Neural cell (in vitro differentiated cells): Measurements from ENCODE around the gene MDN1. TPM values are rescaled to one million over a fixed set of nuclear protein-coding genes. Genes with fewer than 3 reads are reported as not detected.
"Not testable (repeated sequence)": the region's sequence is repeated elsewhere in the genome, so short reads cannot be mapped to it uniquely, and the experiment has no call there.

Experiments used
- H2AFZ ChIP-seq: fragments of 200-600, 300-800 bp; sonication (generic), shearing (Covaris generic); 2 replicates; pipeline ENCODE4 v1.6.0; 2014; ENCODE audit warnings: low read depth, mild to moderate bottlenecking, antibody characterized with exemption, low read length, moderate library complexity
- H3F3A ChIP-seq: fragments of 200-600 bp; shearing (Covaris generic); 2 replicates; pipeline ENCODE4 v1.6.1; 2016; ENCODE audit warnings: mild to moderate bottlenecking, moderate library complexity, mixed read lengths, antibody characterized with exemption, low read length; ENCODE audit not compliant: insufficient read depth, poor library complexity, severe bottlenecking
- H3K27ac ChIP-seq: fragments of 200-600, 300-800 bp; sonication (generic), shearing (Covaris generic); 2 replicates; pipeline ENCODE4 v1.5.1; 2014; ENCODE audit warnings: mild to moderate bottlenecking, low read length, moderate library complexity
- H3K27me3 ChIP-seq: fragments of 300-800, 200-600 bp; sonication (generic), shearing (Covaris generic); 2 replicates; pipeline ENCODE4 v1.6.0; 2014; ENCODE audit warnings: mild to moderate bottlenecking, low read depth, low read length, moderate library complexity; ENCODE audit not compliant: insufficient read depth
- H3K36me3 ChIP-seq: fragments of 300-800, 200-600 bp; sonication (generic), shearing (Covaris generic); 2 replicates; pipeline ENCODE4 v1.5.1; 2014; ENCODE audit warnings: mild to moderate bottlenecking, antibody characterized with exemption, low read length, moderate library complexity; ENCODE audit not compliant: insufficient read depth
- H3K4me2 ChIP-seq: fragments of 300-800, 200-600 bp; sonication (generic), shearing (Covaris generic); 2 replicates; pipeline ENCODE4 v1.6.0; 2014; ENCODE audit warnings: mild to moderate bottlenecking, low read length
- H3K4me3 ChIP-seq: fragments of 300-800, 200-600 bp; sonication (generic), shearing (Covaris generic); 2 replicates; pipeline ENCODE4 v1.5.1; 2014; ENCODE audit warnings: mild to moderate bottlenecking, low read length, moderate library complexity
- H3K79me2 ChIP-seq: fragments of 200-600 bp; shearing (Covaris generic); replicated peaks from 2 replicates; pipeline ENCODE4 v1.6.0; 2014; ENCODE audit warnings: mild to moderate bottlenecking, low read length, moderate library complexity; ENCODE audit not compliant: insufficient read depth
- H3K9ac ChIP-seq: fragments of 300-800, 200-600 bp; sonication (generic), shearing (Covaris generic); 2 replicates; pipeline ENCODE4 v1.6.1; 2016; ENCODE audit warnings: mild to moderate bottlenecking, low read length, mixed read lengths
- H3K9me2 ChIP-seq: fragments of 200-600 bp; shearing (Covaris generic); 2 replicates; pipeline ENCODE4 v1.6.1; 2016; ENCODE audit warnings: mild to moderate bottlenecking, low read length, mixed read lengths; ENCODE audit not compliant: insufficient read depth
- H3K9me3 ChIP-seq: fragments of 200-600, 300-800 bp; sonication (generic), shearing (Covaris generic); 2 replicates; pipeline ENCODE4 v1.6.1; 2016; ENCODE audit warnings: mild to moderate bottlenecking, mixed run types, low read length, moderate library complexity, mixed read lengths
- H4K20me1 ChIP-seq: fragments of 200-600 bp; shearing (Covaris generic); 2 replicates; pipeline ENCODE4 v1.6.1; 2016; ENCODE audit warnings: mild to moderate bottlenecking, mixed run types; ENCODE audit not compliant: insufficient read depth
- EP300 ChIP-seq: fragments of 450-650 bp; conservative IDR thresholded peaks from 2 replicates; pipeline ENCODE4 v1.6.1; 2014; ENCODE audit warnings: antibody characterized with exemption, mild to moderate bottlenecking, moderate library complexity; ENCODE audit not compliant: poor library complexity, severe bottlenecking
- EZH2 ChIP-seq: fragments of 200-600, 300-800 bp; shearing (Covaris generic), sonication (generic); IDR thresholded peaks from 2 replicates; pipeline ENCODE4 v1.6.1; 2014; ENCODE audit warnings: antibody characterized with exemption, low read length, borderline replicate concordance, mild to moderate bottlenecking; ENCODE audit not compliant: insufficient read depth, poor library complexity, severe bottlenecking
- MXI1 ChIP-seq: fragments of 450-650 bp; conservative IDR thresholded peaks from 2 replicates; pipeline ENCODE4 v1.6.1; 2014; ENCODE audit warnings: antibody characterized with exemption, mild to moderate bottlenecking; ENCODE audit not compliant: poor library complexity, severe bottlenecking
- POLR2AphosphoS5 ChIP-seq: IDR thresholded peaks from 2 replicates; pipeline ENCODE4 v1.6.1; 2012
- RAD21 ChIP-seq: fragments of 450-650 bp; conservative IDR thresholded peaks from 2 replicates; pipeline ENCODE4 v1.6.1; 2014; ENCODE audit warnings: antibody characterized with exemption, mild to moderate bottlenecking, moderate library complexity
- SMC3 ChIP-seq: fragments of 450-650 bp; conservative IDR thresholded peaks from 2 replicates; pipeline ENCODE4 v1.6.1; 2014; ENCODE audit warnings: antibody characterized with exemption, mild to moderate bottlenecking, moderate library complexity; ENCODE audit not compliant: poor library complexity
- TAF1 ChIP-seq: IDR thresholded peaks from 2 replicates; pipeline ENCODE4 v1.6.1; 2012; ENCODE audit warnings: low read depth
- polyA plus RNA-seq: library from polyadenylated mRNA; depleted of rRNA; stranded (reverse); fragments of >200 nt; gene quantifications from 2 replicates; pipeline ENCODE4 v1.2.3, GENCODE V29; 2014
- TF ChIP-seq, protein P1 (sequence below): IDR thresholded peaks from 2 replicates; pipeline ENCODE4 v1.6.1; 2012; ENCODE audit warnings: borderline replicate concordance

The MDN1 gene
- polyA plus RNA-seq, 1 donor from 2014 or later: 17.8 TPM

DNA sequence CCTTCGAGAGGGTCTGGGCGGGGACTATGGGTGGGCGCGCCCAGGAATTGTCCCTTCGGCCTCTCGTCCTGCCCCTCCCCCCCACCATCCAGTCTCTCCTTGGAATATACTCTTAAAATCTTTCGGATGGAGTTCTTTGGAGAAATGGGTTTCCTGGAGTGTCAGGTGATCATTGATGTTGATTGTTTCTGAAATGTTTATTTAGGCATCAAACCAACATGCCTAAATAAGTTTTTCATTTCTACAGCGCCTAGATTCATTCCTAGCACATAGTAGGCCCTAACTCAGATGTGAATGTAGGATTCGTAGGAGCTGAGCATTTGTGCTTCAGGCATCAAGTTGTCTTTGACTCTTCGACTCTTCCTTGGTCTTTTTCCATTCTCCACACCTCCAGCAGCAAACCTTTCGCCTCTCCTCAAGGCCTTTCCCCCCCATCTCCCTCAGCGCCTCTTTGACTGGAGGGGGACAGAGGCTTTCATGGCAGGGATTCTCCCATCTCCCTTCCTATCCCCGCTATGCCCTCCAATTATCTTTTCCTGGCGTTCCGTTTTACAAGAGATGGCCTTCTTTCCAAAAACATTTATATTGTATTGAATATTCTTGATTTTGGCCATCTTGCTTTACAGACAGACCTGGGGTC, 10.7 kb upstream of the MDN1 start:
- H3K27me3 ChIP-seq: no peaks in the 10 kb centered on the region
- no peaks in the 10 kb centered on the region for H3K9me2 ChIP-seq

DNA sequence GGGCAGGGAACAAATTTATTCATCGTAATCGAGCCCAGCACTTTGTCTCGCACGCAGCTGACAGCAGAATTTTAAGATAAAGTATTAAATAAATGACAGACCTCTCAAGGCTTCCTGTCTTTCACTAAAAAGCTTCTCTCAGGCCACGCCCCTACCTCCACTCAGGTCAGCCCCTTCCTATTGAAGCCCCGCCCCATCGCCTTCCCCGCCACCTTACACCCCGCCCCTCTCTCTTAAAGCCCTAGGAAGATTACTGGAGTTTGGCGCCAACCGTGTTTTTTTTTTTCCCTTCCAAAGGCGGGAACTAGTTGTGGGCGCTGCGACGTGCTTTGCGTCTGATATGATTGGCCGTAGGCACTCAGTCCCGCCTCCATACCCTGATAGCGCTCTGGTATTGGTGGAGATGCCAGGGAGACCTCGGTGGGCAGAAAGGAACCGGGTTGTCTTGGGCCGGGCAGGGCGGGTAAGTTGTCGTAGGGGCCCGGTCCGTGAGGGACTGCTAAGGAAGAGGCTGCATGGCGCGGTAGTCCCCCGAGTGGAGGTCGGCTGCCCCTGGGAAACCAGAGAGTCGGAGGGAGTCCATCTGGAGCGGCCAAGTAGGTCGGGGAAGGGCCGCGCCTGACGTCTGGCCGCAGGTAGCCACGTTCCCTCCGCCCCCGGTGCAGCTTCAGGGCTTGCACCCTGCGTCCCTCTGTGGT, 10.0 kb upstream of the MDN1 start, which contains the start of gene CASP8AP2:
Gene CASP8AP2 (plus strand): TSS at position 409 of the 698 bp plus-strand sequence.
- H3K4me2 ChIP-seq: peak within 1 kb of the TSS; percentile 90
- no peaks in the 10 kb centered on the region for H3K9me3 ChIP-seq
- H4K20me1 ChIP-seq: no peaks in the 10 kb centered on the region
- H3K79me2 ChIP-seq: peaks cover 15% of the 10 kb centered on the region
- peak; percentile 12 for TF ChIP-seq EP300
- TF ChIP-seq TAF1: peak; percentile 56
- TF ChIP-seq MXI1: peak; percentile 71
- TF ChIP-seq POLR2AphosphoS5: peak; percentile 72
- TF ChIP-seq EZH2: no peak
- H3K4me3 ChIP-seq: peak within 1 kb of the TSS; percentile 88
- no peaks in the 10 kb centered on the region for H3K27me3 ChIP-seq
- H3K27ac ChIP-seq: peak within 1 kb of the TSS; percentile 65
- H2AFZ ChIP-seq: peak within 1 kb of the TSS; percentile 85
- H3K36me3 ChIP-seq: no peaks in the 10 kb centered on the region
- H3K9me2 ChIP-seq: no peaks in the 10 kb centered on the region
- H3K9ac ChIP-seq: peak within 1 kb of the TSS; percentile 76
- H3F3A ChIP-seq: no peaks in the 10 kb centered on the region

More for the DNA sequence above, 10.7 kb upstream of the MDN1 start:
- Histone ChIP-seq H3F3A (no peaks in the 10 kb centered on the region), H3K4me3 (peak overlapping the region; percentile 88), H3K36me3 (no peaks in the 10 kb centered on the region), H4K20me1 (no peaks in the 10 kb centered on the region), H3K27ac (peak overlapping the region; percentile 53), H3K9ac (peak overlapping the region; percentile 76), H3K9me3 (no peaks in the 10 kb centered on the region), H2AFZ (peak overlapping the region; percentile 82), H3K79me2 (peaks cover 15% of the 10 kb centered on the region), H3K4me2 (peak overlapping the region; percentile 90)
- no peak for TF ChIP-seq SMC3
- TF ChIP-seq EZH2: no peak
- TF ChIP-seq, protein P1, sequence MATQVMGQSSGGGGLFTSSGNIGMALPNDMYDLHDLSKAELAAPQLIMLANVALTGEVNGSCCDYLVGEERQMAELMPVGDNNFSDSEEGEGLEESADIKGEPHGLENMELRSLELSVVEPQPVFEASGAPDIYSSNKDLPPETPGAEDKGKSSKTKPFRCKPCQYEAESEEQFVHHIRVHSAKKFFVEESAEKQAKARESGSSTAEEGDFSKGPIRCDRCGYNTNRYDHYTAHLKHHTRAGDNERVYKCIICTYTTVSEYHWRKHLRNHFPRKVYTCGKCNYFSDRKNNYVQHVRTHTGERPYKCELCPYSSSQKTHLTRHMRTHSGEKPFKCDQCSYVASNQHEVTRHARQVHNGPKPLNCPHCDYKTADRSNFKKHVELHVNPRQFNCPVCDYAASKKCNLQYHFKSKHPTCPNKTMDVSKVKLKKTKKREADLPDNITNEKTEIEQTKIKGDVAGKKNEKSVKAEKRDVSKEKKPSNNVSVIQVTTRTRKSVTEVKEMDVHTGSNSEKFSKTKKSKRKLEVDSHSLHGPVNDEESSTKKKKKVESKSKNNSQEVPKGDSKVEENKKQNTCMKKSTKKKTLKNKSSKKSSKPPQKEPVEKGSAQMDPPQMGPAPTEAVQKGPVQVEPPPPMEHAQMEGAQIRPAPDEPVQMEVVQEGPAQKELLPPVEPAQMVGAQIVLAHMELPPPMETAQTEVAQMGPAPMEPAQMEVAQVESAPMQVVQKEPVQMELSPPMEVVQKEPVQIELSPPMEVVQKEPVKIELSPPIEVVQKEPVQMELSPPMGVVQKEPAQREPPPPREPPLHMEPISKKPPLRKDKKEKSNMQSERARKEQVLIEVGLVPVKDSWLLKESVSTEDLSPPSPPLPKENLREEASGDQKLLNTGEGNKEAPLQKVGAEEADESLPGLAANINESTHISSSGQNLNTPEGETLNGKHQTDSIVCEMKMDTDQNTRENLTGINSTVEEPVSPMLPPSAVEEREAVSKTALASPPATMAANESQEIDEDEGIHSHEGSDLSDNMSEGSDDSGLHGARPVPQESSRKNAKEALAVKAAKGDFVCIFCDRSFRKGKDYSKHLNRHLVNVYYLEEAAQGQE: no peak

DNA sequence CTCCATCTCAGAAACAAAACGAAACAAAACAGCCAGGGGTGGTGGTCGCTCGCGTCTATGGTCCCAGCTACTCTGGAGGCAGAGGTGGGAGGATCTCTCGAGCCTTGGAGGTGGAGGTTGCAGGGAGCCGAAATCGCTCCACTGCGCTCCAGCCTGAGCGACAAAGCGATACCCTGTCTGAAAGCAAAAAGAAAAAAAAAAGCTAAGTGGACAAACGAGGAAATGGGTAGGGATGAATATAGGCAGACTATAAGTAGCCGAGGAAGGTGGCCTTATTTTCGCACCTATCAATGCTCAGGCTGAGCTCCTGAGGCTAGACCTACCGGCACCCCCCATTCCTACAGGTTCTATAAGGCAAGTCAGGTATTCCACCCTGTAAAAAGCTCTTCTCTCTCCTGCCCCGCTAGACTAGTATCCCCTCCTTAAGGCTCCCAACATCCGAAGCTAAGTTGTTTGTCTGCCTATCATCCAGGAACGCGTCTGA, 9.4 kb upstream of the MDN1 start:
- Histone ChIP-seq H2AFZ (peak overlapping the region; percentile 85), H4K20me1 (no peaks in the 10 kb centered on the region), H3K4me2 (peak overlapping the region; percentile 82), H3K4me3 (peak overlapping the region; percentile 88), H3K27me3 (no peaks in the 10 kb centered on the region), H3K9me3 (no peaks in the 10 kb centered on the region), H3K9ac (peak overlapping the region; percentile 58), H3K36me3 (no peaks in the 10 kb centered on the region), H3K27ac (peak overlapping the region; percentile 65), H3K79me2 (peaks cover 15% of the 10 kb centered on the region), H3F3A (no peaks in the 10 kb centered on the region), H3K9me2 (no peaks in the 10 kb centered on the region)
- TF ChIP-seq SMC3 (no peak), EP300 (no peak), MXI1 (no peak), RAD21 (no peak), POLR2AphosphoS5 (no peak), EZH2 (no peak)

DNA sequence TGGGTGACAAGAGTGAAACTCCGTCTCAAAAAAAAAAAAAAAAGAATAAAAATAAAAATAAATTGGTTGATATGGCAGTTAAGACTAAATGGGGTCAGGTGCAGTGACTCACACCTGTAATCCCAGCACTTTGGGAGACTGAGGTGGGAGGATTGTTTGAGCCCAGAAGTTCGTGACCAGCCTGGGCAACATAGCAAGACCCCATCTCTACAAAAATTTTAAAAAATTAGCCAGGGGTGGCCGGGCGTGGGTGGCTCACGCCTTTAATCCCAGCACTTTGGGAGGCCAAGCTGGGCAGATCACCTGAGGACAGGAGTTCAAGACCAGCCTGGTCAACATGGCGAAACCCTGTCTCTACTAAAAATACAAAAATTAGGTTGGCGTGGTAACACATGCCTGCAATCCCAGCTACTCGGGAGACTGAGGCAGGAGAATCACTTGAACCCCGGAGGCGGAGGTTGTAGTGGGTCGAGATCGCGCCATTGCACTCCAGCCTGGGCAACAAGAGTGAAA, 8.9 kb upstream of the MDN1 start:
- H3K36me3 ChIP-seq, H3F3A ChIP-seq, H3K27me3 ChIP-seq, H3K4me2 ChIP-seq, H3K9ac ChIP-seq, H3K9me3 ChIP-seq, H3K27ac ChIP-seq, H2AFZ ChIP-seq, H4K20me1 ChIP-seq, H3K9me2 ChIP-seq: not testable (repeated sequence)
- Histone ChIP-seq H3K4me3 (peak overlapping the region; percentile 88), H3K79me2 (peaks cover 15% of the 10 kb centered on the region)
